ENCODE data around the gene MYH14. TPM values are rescaled to one million over a fixed set of nuclear protein-coding genes. Genes with fewer than 3 reads are reported as not detected.

MYH14 gene
- total RNA-seq, 1 donor from 2014 or later: 1.6 TPM

DNA sequence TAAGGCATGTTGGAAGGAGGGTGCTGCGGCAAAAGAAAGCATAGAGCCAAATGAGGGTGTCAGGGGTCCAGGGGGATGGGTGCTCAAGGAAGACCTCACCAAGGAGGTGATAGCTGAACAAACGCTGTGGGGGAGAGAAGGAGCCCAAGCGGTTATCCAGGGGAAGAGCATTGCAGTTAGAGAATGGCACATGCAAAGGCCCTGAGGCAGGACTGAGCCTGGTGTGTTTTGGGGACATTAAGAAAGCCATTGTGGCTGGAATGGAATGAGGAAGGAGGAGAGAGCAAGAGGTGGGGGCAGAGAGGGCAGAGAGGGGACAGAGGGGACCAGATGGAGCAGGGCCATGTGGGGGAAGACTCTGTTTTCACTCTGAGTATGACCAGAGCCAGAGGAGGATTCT is 6.1 kb upstream of the MYH14 start:
- H3K27ac Mint-ChIP-seq: no peak overlapping the region
- no peaks in the 10 kb centered on the region for H3K9me3 Mint-ChIP-seq
- TF ChIP-seq CTCF (IDR thresholded peaks at IDR 0.05) (no peak), EZH2 (IDR thresholded peaks at IDR 0.05) (no peak), EZH2phosphoT487 (IDR thresholded peaks at IDR 0.05) (no peak)
- Histone ChIP-seq H3K9ac (no peak overlapping the region), H3K4me3 (no peak overlapping the region), H3K4me1 (no peaks in the 10 kb centered on the region), H3K79me2 (ENCODE audit: low read depth) (no peaks in the 10 kb centered on the region), H2AFZ (replicated peaks) (no peak overlapping the region), H3K36me3 (no peaks in the 10 kb centered on the region), H3F3A (ENCODE audit: low read depth) (no peaks in the 10 kb centered on the region), H3K4me2 (no peak overlapping the region), H3K27ac (no peak overlapping the region), H3K27me3 (peaks cover 68% of the 10 kb centered on the region), H4K20me1 (ENCODE audit: low read depth) (no peaks in the 10 kb centered on the region), H3K9me3 (ENCODE audit: low read depth) (no peaks in the 10 kb centered on the region)
- no peak for DNase-seq (ENCODE audit: low spot score)
- H3K4me1 Mint-ChIP-seq: peaks cover 7% of the 10 kb centered on the region
- H3K4me3 Mint-ChIP-seq: no peak overlapping the region
- H3K27me3 Mint-ChIP-seq (ENCODE audit: insufficient read depth, low read depth): peaks cover 27% of the 10 kb centered on the region
- no peaks in the 10 kb centered on the region for H3K36me3 Mint-ChIP-seq

DNA sequence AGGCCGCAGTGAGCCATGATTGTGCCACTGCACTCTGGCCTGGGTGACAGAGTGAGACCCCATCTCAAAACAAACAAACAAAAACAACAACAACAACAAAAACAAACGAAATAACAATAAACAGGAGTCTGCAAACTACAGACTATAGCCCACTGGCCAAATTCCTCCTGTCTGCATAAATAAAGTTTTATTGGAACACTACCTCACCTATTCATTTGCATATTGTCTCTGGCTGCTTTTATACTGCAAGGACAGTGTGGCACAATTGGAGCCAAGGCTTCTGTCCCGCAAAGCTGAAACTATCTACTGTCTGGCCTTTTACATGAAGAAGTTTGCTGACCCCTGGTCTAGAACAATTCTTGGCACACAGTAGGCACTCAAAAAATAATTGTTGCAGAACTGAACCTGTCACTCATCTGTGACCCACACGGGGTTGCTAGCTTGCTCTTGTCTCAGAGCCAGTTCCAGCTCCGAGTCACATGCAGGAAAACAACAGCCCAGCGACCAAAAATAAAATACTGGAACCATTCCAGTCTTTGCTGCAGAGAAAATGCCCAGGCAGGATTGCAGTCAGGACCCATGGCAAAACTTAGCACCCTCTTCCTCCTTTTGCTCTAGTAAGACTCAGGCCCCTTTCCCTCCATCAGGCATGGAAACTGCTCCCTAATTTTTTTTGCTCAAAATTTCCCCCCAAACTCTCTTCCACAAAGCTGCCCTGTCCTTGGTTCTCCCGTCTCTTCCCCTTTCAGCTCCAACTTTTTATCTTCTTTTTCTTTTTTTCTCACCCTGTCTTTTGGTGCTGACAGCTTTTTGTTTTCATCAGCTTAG is 4.8 kb upstream of the MYH14 start:
- Histone ChIP-seq H3K4me1 (no peaks in the 10 kb centered on the region), H3K4me2 (no peak overlapping the region), H3K79me2 (ENCODE audit: low read depth) (no peaks in the 10 kb centered on the region), H3K9me3 (ENCODE audit: low read depth) (no peaks in the 10 kb centered on the region), H4K20me1 (ENCODE audit: low read depth) (no peaks in the 10 kb centered on the region), H3K4me3 (no peak overlapping the region), H3F3A (ENCODE audit: low read depth) (no peaks in the 10 kb centered on the region), H2AFZ (replicated peaks) (no peak overlapping the region), H3K27me3 (peaks cover 81% of the 10 kb centered on the region), H3K9ac (no peak overlapping the region), H3K27ac (no peak overlapping the region), H3K36me3 (no peaks in the 10 kb centered on the region)
- TF ChIP-seq EZH2phosphoT487 (IDR thresholded peaks at IDR 0.05): no peak
- no peak for TF ChIP-seq EZH2 (IDR thresholded peaks at IDR 0.05)
- TF ChIP-seq CTCF (IDR thresholded peaks at IDR 0.05): no peak
- H3K27me3 Mint-ChIP-seq (ENCODE audit: insufficient read depth, low read depth): peaks cover 29% of the 10 kb centered on the region
- DNase-seq (ENCODE audit: low spot score): no peak
- H3K9me3 Mint-ChIP-seq: no peaks in the 10 kb centered on the region
- H3K27ac Mint-ChIP-seq: no peak overlapping the region
- H3K4me3 Mint-ChIP-seq: no peak overlapping the region
- H3K36me3 Mint-ChIP-seq: no peaks in the 10 kb centered on the region
- H3K4me1 Mint-ChIP-seq: peaks cover 7% of the 10 kb centered on the region

DNA sequence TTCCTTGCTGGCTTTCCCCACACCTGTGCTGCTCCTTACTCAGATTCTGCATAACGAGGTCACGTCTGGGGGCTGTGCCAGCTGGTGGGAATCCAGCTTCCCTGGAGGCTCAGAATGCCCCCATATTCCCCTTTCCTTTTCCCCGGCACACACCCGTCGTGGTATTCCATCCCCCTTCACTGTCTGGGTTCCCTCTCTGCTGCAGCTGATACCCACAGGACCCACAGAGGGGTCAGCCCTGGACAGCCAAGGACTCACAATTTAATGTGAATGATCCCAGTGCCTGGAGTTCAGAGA is 4.2 kb upstream of the MYH14 start:
- Histone ChIP-seq H3K27ac (no peak overlapping the region), H4K20me1 (ENCODE audit: low read depth) (peaks cover 2% of the 10 kb centered on the region), H3K9me3 (ENCODE audit: low read depth) (no peaks in the 10 kb centered on the region), H3K27me3 (peaks cover 87% of the 10 kb centered on the region), H3K4me1 (no peaks in the 10 kb centered on the region), H3K9ac (no peak overlapping the region), H3K4me2 (no peak overlapping the region), H3K4me3 (no peak overlapping the region), H3K36me3 (no peaks in the 10 kb centered on the region), H2AFZ (replicated peaks) (no peak overlapping the region), H3K79me2 (ENCODE audit: low read depth) (no peaks in the 10 kb centered on the region), H3F3A (ENCODE audit: low read depth) (peaks cover 1% of the 10 kb centered on the region)
- Mint-ChIP-seq H3K27ac (no peak overlapping the region), H3K27me3 (ENCODE audit: insufficient read depth, low read depth) (peaks cover 29% of the 10 kb centered on the region), H3K36me3 (no peaks in the 10 kb centered on the region), H3K4me1 (peaks cover 9% of the 10 kb centered on the region), H3K9me3 (no peaks in the 10 kb centered on the region), H3K4me3 (no peak overlapping the region)
- no peak for DNase-seq (ENCODE audit: low spot score)
- TF ChIP-seq EZH2phosphoT487 (IDR thresholded peaks at IDR 0.05): no peak
- TF ChIP-seq CTCF (IDR thresholded peaks at IDR 0.05): no peak
- TF ChIP-seq EZH2 (IDR thresholded peaks at IDR 0.05): no peak

All from neural progenitor cell (in vitro differentiated cells).